K562 (cell line): ENCODE results near the gene NPTX2. TPM values are rescaled to one million over a fixed set of nuclear protein-coding genes. Genes with fewer than 3 reads are reported as not detected.

Source experiments
- ATAC-seq: fragments of 200-7000 bp; cut with Tn5 transposase; 3 replicates; pipeline ENCODE4 v1.9.1; 2020; ENCODE audit warnings: moderate library complexity
- Bru-seq: library from RNA; stranded (reverse); fragments of 400-500 nt; gene quantifications from one replicate; lab custom pipeline; 2021; lab: Mats Ljungman, UMichigan
- BruChase-seq, 2 experiments: library from RNA; stranded (reverse); fragments of 400-500 nt; gene quantifications; one replicate each; lab custom pipeline; 2021; lab: Mats Ljungman, UMichigan
- BruUV-seq: library from RNA; stranded (reverse); fragments of 400-500 nt; replicated peaks from 2 replicates; lab custom pipeline; 2021; lab: Mats Ljungman, UMichigan
- CTCF ChIA-PET: fragments of 300-600 bp; formaldehyde crosslinking; extraction: SDS; loops from one replicate; lab custom pipeline; 2021; ENCODE audit warnings: low intra/inter-chr PET ratio; lab: Yijun Ruan, JAX
- POLR2A ChIA-PET: fragments of 300-600, 350-650 bp; sonication (Branson Sonifier 250); formaldehyde crosslinking; extraction: SDS; loops from one replicate; lab custom pipeline; 2021; ENCODE audit warnings: antibody characterized with exemption, inconsistent platforms; lab: Yijun Ruan, JAX
- DNase-seq, 4 experiments: peaks; one replicate each; pipeline versions ENCODE4 v3.0.0 to v3.0.0-alpha.2; 2011 to 2018; ENCODE audit warnings: low spot score in 3 of 4, mixed read lengths in 3 of 4; ENCODE audit errors: extremely low read depth in 1 of 4
- FAIRE-seq: peaks from 2 replicates; lab custom pipeline; 2011; peaks lifted over from hg19 to GRCh38; lab: Jason Lieb, UNC
- H2AFZ ChIP-seq: 2 replicates; pipeline ENCODE4 v1.6.0; 2011; ENCODE audit warnings: low read depth, low read length, control low read depth, inconsistent platforms
- H3K27ac ChIP-seq: fragments of 200-600 bp; 3 replicates; pipeline ENCODE4 v1.8.0; 2011; ENCODE audit warnings: low read depth, mild to moderate bottlenecking, control low read depth, inconsistent platforms, low read length, moderate library complexity, mixed read lengths; ENCODE audit errors: extremely low read depth
- H3K27me3 ChIP-seq, 2 experiments: fragments of 300-600 bp in 1 of 2; 2 replicates in 1 of 2; 3 replicates in 1 of 2; pipeline versions ENCODE4 v1.6.0 to v1.8.0; 2011; ENCODE audit warnings: inconsistent platforms in 2 of 2, low read length in 2 of 2, mild to moderate bottlenecking in 1 of 2, mixed read lengths in 1 of 2, moderate library complexity in 1 of 2; ENCODE audit not compliant: control insufficient read depth in 2 of 2, insufficient read depth in 2 of 2
- H3K36me3 ChIP-seq: fragments of 300-600 bp; 3 replicates; pipeline ENCODE4 v1.8.0; 2011; ENCODE audit warnings: mild to moderate bottlenecking, low read length, inconsistent platforms; ENCODE audit not compliant: control insufficient read depth, insufficient read depth
- H3K4me1 ChIP-seq, 2 experiments: fragments of 200-600 bp in 1 of 2; replicated peaks in 1 of 2; 2 replicates in 1 of 2; 3 replicates in 1 of 2; pipeline versions ENCODE4 v1.5.1 to v1.8.0; 2011; ENCODE audit warnings: inconsistent platforms in 2 of 2, low read length in 2 of 2, mild to moderate bottlenecking in 1 of 2, mixed read lengths in 1 of 2, moderate library complexity in 1 of 2; ENCODE audit not compliant: control insufficient read depth in 2 of 2, insufficient read depth in 2 of 2
- H3K4me2 ChIP-seq: 2 replicates; pipeline ENCODE4 v1.6.1; 2011; ENCODE audit warnings: low read length, control low read depth, inconsistent platforms, mixed read lengths; ENCODE audit not compliant: insufficient read depth
- H3K4me3 ChIP-seq: fragments of 200-600 bp; sonication (generic), shearing (Covaris generic); 2 replicates; pipeline ENCODE4 v1.5.1; 2016; ENCODE audit warnings: control low read depth, inconsistent platforms
- H3K79me2 ChIP-seq: fragments of 200-600 bp; 3 replicates; pipeline ENCODE4 v1.8.0; 2011; ENCODE audit warnings: low read length, inconsistent platforms; ENCODE audit not compliant: control insufficient read depth, insufficient read depth
- H3K9ac ChIP-seq, 2 experiments: 2 replicates each; pipeline versions ENCODE4 v1.6.0 to v1.6.1; 2011; ENCODE audit warnings: low read depth in 2 of 2, low read length in 2 of 2, control low read depth in 1 of 2, inconsistent platforms in 1 of 2, mild to moderate bottlenecking in 1 of 2, mixed read lengths in 1 of 2; ENCODE audit not compliant: insufficient read depth in 1 of 2
- H3K9me1 ChIP-seq: one replicate; pipeline ENCODE4 v1.6.0; 2011; ENCODE audit warnings: inconsistent platforms, mild to moderate bottlenecking, low read length, moderate library complexity; ENCODE audit not compliant: control insufficient read depth, insufficient read depth
- H3K9me3 ChIP-seq: replicated peaks from 2 replicates; pipeline ENCODE4 v1.5.1; 2011; ENCODE audit warnings: low read depth, low read length, inconsistent platforms; ENCODE audit not compliant: control insufficient read depth, insufficient read depth
- H4K20me1 ChIP-seq: replicated peaks from 2 replicates; pipeline ENCODE4 v1.6.1; 2011; ENCODE audit warnings: low read length, inconsistent platforms, mixed read lengths; ENCODE audit not compliant: control insufficient read depth, insufficient read depth
- ADNP ChIP-seq: fragments of 200-800 bp; sonication (Bioruptor generic); IDR thresholded peaks from 2 replicates; pipeline ENCODE4 v1.6.1; 2016; ENCODE audit warnings: missing genetic modification characterization, missing compliant biosample characterization
- C11orf30 ChIP-seq: fragments of 450-650 bp; IDR thresholded peaks from 2 replicates; pipeline ENCODE4 v1.6.1; 2016; ENCODE audit warnings: low read depth, mild to moderate bottlenecking
- CBFA2T3 ChIP-seq: fragments of 450-650 bp; IDR thresholded peaks from 2 replicates; pipeline ENCODE4 v1.6.1; 2017
- CREBBP ChIP-seq: IDR thresholded peaks from one replicate; pipeline ENCODE4 v1.6.1; 2012; ENCODE audit warnings: low read depth, mild to moderate bottlenecking, control low read depth, inconsistent platforms, low read length
- CREM ChIP-seq: IDR thresholded peaks from 2 replicates; pipeline ENCODE4 v1.6.1; 2014; ENCODE audit warnings: antibody characterized with exemption, low read depth
- DIDO1 ChIP-seq: fragments of 450-650 bp; IDR thresholded peaks from 2 replicates; pipeline ENCODE4 v1.6.1; 2016; ENCODE audit warnings: low read depth, missing biosample characterization, missing genetic modification characterization
- EP300 ChIP-seq: IDR thresholded peaks from 2 replicates; pipeline ENCODE4 v1.6.1; 2012; ENCODE audit warnings: low read length, improper control_type of control experiment
- PHB2 ChIP-seq: fragments of 450-650 bp; IDR thresholded peaks from 2 replicates; pipeline ENCODE4 v1.6.1; 2017; ENCODE audit warnings: low read depth
- PTBP1 ChIP-seq: fragments of 200-400 bp; formaldehyde crosslinking; IDR thresholded peaks from 2 replicates; pipeline ENCODE4 v1.6.1; 2017; ENCODE audit warnings: low read depth, low read length
- RFX5 ChIP-seq: IDR thresholded peaks from 2 replicates; pipeline ENCODE4 v1.6.1; 2011; ENCODE audit warnings: low read depth, mild to moderate bottlenecking, improper control_type of control experiment, low read length
- SIN3A ChIP-seq, 2 experiments: fragments of 150-350 bp in 1 of 2; IDR thresholded peaks; 2 replicates each; pipeline ENCODE4 v1.6.1; 2011 to 2016; ENCODE audit warnings: borderline replicate concordance in 2 of 2, low read depth in 2 of 2, low read length in 2 of 2, mild to moderate bottlenecking in 2 of 2, moderate library complexity in 2 of 2; ENCODE audit not compliant: control insufficient read depth in 1 of 2
- WGBS: fragments of 100-300 bp; shearing (Covaris generic); methylation state at CpG from one replicate; pipeline ENCODE4 v1.1.6; 2016; ENCODE audit warnings: low coverage, mixed read lengths; ENCODE audit not compliant: insufficient coverage; ENCODE audit errors: missing lambda C conversion rate; 5-methylcytosine and 5-hydroxymethylcytosine counted together
- in situ Hi-C: fragments of 300-500 bp; cut with MboI; formaldehyde crosslinking; loops from 4 replicates; pipeline ENCODE4 v1.15.0; 2018; ENCODE audit warnings: inconsistent platforms, mixed read lengths
- intact Hi-C: fragments of 100-400 bp; cut with micrococcal nuclease; formaldehyde crosslinking; loops from 2 replicates; pipeline ENCODE4 v1.14.2; 2022
- long read RNA-seq, 3 experiments: library from polyadenylated mRNA in 2 of 3; library from RNA in 1 of 3; unstranded in 2 of 3; stranded (forward) in 1 of 3; transcript quantifications; one replicate each; pipeline ENCODE4 v2.0.0, GENCODE V29; 2019 to 2022
- polyA minus RNA-seq, 3 experiments: library from RNA; depleted of rRNA, polyadenylated mRNA; stranded (reverse); fragments of >200 nt; gene quantifications; 2 replicates each; pipeline ENCODE4 v1.2.3, GENCODE V29; 2011
- polyA plus RNA-seq, 8 experiments: library from polyadenylated mRNA; depleted of rRNA in 4 of 8; stranded (reverse) in 5 of 8; unstranded in 3 of 8; fragments of >200 nt; fragmentation: Nextera tagmentation in 2 of 8; fragmentation: Illumina TruSeq in 1 of 8; extraction: Ambion mirVana in 2 of 8; extraction: Trizol in 1 of 8; gene quantifications; 2 replicates each; pipeline versions ENCODE4 v1.2.1 to v1.2.3, GENCODE V29; 2011 to 2014; ENCODE audit warnings: inconsistent platforms in 1 of 8, missing spikeins in 1 of 8
- total RNA-seq, 7 experiments: library from RNA; depleted of rRNA in 6 of 7; stranded (reverse); fragments of >200 nt in 6 of 7; fragmentation: Illumina TruSeq in 2 of 7; extraction: Trizol in 2 of 7; gene quantifications; 2 replicates each; pipeline versions ENCODE4 v1.2.1 to v1.2.3, GENCODE V29; 2011 to 2021; ENCODE audit warnings: low replicate concordance in 1 of 7
- TF ChIP-seq, protein P1 (sequence below): fragments of 450-650 bp; IDR thresholded peaks from 2 replicates; pipeline ENCODE4 v1.6.1; 2017; ENCODE audit warnings: mild to moderate bottlenecking, moderate library complexity
- TF ChIP-seq, protein P2 (sequence below): fragments of 450-650 bp; IDR thresholded peaks from 2 replicates; pipeline ENCODE4 v1.6.1; 2016; ENCODE audit warnings: low read depth, mild to moderate bottlenecking, moderate library complexity
- TF ChIP-seq, protein P3 (sequence below): fragments of 250-450 bp; sonication (Bioruptor Pico); IDR thresholded peaks from 2 replicates; pipeline ENCODE4 v1.8.0; 2021; ENCODE audit warnings: borderline replicate concordance, mild to moderate bottlenecking, moderate library complexity; ENCODE audit not compliant: poor library complexity, severe bottlenecking

The NPTX2 gene, protein sequence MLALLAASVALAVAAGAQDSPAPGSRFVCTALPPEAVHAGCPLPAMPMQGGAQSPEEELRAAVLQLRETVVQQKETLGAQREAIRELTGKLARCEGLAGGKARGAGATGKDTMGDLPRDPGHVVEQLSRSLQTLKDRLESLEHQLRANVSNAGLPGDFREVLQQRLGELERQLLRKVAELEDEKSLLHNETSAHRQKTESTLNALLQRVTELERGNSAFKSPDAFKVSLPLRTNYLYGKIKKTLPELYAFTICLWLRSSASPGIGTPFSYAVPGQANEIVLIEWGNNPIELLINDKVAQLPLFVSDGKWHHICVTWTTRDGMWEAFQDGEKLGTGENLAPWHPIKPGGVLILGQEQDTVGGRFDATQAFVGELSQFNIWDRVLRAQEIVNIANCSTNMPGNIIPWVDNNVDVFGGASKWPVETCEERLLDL
- not detected in 2 replicates for total RNA-seq (2011; cell fraction: chromatin; rRNA removed; ENCODE audit: low replicate concordance)
- not detected in 2 replicates for total RNA-seq (2011; cell fraction: nucleolus; rRNA removed)
- total RNA-seq (2011; cell fraction: nucleoplasm; rRNA removed): not detected in 2 replicates
- total RNA-seq (2014; rRNA removed): not detected in 2 replicates
- not detected in 2 replicates for total RNA-seq (2014; rRNA removed; fragmentation: Illumina TruSeq; extraction: Trizol)
- not detected in 2 replicates for total RNA-seq (2015; rRNA removed; fragmentation: Illumina TruSeq; extraction: Trizol)
- total RNA-seq (2021): 0.07 TPM in 1 of 2 replicates, not detected in the other
- not detected in 2 replicates for polyA plus RNA-seq (2011; rRNA removed)
- polyA plus RNA-seq (2011; cell fraction: cytosol; rRNA removed): not detected in 2 replicates
- polyA plus RNA-seq (2011; cell fraction: nucleus; rRNA removed): not detected in 2 replicates
- polyA plus RNA-seq (2012): not detected in 2 replicates
- polyA plus RNA-seq (2014; fragmentation: Illumina TruSeq; extraction: Trizol): not detected in 2 replicates
- polyA plus RNA-seq (2014; fragmentation: Nextera tagmentation; extraction: Ambion mirVana): not detected
- not detected in 2 replicates for polyA plus RNA-seq (2014; rRNA removed)
- polyA minus RNA-seq (2011; rRNA and poly(A)+ RNA removed): not detected in 2 replicates
- polyA minus RNA-seq (2011; cell fraction: cytosol; rRNA and poly(A)+ RNA removed): not detected in 2 replicates
- not detected in 2 replicates for polyA minus RNA-seq (2011; cell fraction: nucleus; rRNA and poly(A)+ RNA removed)
- not detected for Bru-seq, nascent RNA
- BruChase-seq, experiment 1, labeled RNA remaining after a 2-hour chase: percentile 7 among the genes with signal in this experiment
- BruChase-seq, experiment 2, labeled RNA remaining after a 6-hour chase: not detected
- long read RNA-seq, experiment 1: 0 reads
- long read RNA-seq, experiment 2: 0 reads
- long read RNA-seq, experiment 3: 0 reads

DNA sequence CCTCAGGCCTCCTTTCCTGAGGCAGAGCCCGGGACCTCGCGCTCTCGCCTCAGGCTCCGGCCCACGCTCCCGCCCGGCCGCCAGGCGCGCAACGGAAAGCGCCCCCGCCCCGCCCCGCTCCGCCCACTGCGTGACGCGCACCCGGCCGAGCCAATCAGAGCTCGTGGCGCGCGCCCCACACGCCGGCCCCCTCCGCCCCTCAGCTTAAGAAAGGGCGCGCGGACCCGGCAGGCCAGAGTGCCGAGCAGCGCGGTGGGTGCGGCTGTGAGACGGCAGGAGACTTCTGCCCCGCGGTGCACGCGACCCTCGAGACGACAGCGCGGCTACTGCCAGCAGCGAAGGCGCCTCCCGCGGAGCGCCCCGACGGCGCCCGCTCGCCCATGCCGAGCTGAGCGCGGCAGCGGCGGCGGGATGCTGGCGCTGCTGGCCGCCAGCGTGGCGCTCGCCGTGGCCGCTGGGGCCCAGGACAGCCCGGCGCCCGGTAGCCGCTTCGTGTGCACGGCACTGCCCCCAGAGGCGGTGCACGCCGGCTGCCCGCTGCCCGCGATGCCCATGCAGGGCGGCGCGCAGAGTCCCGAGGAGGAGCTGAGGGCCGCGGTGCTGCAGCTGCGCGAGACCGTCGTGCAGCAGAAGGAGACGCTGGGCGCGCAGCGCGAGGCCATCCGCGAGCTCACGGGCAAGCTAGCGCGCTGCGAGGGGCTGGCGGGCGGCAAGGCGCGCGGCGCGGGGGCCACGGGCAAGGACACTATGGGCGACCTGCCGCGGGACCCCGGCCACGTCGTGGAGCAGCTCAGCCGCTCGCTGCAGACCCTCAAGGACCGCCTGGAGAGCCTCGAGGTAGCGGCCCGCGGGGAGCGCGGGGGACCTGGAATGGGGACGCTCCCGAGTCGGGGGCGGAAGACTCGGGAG is at the start of gene NPTX2:
NPTX2 (plus strand) TSS at position 235 of the 909 bp plus-strand sequence; CDS start at position 412, 177 bp downstream.
- Histone ChIP-seq H3K4me1 (peaks cover 0 to 12% of the 10 kb centered on the region in 2 experiments; a peak in 2 of 5 replicates), H3K9ac (no peak within 1 kb of the TSS), H3K9me1 (no peaks in the 10 kb centered on the region), H3K4me2 (no peak within 1 kb of the TSS), H4K20me1 (no peaks in the 10 kb centered on the region), H2AFZ (no peak within 1 kb of the TSS), H3K4me3 (no peak within 1 kb of the TSS), H3K36me3 (no peaks in the 10 kb centered on the region), H3K27me3 (peaks cover 0 to 27% of the 10 kb centered on the region in 2 experiments; a peak in 3 of 5 replicates), H3K79me2 (no peaks in the 10 kb centered on the region), H3K9me3 (no peaks in the 10 kb centered on the region), H3K27ac (no peak within 1 kb of the TSS)
- in situ Hi-C loops (no loop called here), intact Hi-C loops (no loop called here)
- FAIRE-seq (no peak), ATAC-seq (no peak), DNase-seq (no peak)
- WGBS: 83% methylated on average over 30 of the region's 130 CpGs
- ChIA-PET POLR2A (no interaction called here), CTCF (interaction anchor here (0.6 kb wide), 2 partner anchors 183 to 1215 kb away, joined by 3 read pairs; no protein-coding TSS in a partner anchor)
- BruUV-seq: no TSS peak
- TF ChIP-seq DIDO1 (tag) (no peak), PHB2 (no peak), ADNP (tag) (no peak), CBFA2T3 (no peak), PTBP1 (no peak), EP300 (no peak), CREM (no peak), CREBBP (no peak), C11orf30 (no peak), SIN3A (IDR thresholded peaks at IDR 0.05; ENCODE audit: borderline replicate concordance in 2 of 2, control insufficient read depth in 1 of 2, low read depth in 2 of 2, low read length in 2 of 2) (no peak), RFX5 (no peak)
- TF ChIP-seq, protein P1, sequence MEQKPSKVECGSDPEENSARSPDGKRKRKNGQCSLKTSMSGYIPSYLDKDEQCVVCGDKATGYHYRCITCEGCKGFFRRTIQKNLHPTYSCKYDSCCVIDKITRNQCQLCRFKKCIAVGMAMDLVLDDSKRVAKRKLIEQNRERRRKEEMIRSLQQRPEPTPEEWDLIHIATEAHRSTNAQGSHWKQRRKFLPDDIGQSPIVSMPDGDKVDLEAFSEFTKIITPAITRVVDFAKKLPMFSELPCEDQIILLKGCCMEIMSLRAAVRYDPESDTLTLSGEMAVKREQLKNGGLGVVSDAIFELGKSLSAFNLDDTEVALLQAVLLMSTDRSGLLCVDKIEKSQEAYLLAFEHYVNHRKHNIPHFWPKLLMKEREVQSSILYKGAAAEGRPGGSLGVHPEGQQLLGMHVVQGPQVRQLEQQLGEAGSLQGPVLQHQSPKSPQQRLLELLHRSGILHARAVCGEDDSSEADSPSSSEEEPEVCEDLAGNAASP: no peak
- TF ChIP-seq, protein P2, sequence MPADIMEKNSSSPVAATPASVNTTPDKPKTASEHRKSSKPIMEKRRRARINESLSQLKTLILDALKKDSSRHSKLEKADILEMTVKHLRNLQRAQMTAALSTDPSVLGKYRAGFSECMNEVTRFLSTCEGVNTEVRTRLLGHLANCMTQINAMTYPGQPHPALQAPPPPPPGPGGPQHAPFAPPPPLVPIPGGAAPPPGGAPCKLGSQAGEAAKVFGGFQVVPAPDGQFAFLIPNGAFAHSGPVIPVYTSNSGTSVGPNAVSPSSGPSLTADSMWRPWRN: no peak
- TF ChIP-seq, protein P3, sequence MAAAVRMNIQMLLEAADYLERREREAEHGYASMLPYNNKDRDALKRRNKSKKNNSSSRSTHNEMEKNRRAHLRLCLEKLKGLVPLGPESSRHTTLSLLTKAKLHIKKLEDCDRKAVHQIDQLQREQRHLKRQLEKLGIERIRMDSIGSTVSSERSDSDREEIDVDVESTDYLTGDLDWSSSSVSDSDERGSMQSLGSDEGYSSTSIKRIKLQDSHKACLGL: no peak
